ENCODE measurements around the gene KCNJ15.

DNA sequence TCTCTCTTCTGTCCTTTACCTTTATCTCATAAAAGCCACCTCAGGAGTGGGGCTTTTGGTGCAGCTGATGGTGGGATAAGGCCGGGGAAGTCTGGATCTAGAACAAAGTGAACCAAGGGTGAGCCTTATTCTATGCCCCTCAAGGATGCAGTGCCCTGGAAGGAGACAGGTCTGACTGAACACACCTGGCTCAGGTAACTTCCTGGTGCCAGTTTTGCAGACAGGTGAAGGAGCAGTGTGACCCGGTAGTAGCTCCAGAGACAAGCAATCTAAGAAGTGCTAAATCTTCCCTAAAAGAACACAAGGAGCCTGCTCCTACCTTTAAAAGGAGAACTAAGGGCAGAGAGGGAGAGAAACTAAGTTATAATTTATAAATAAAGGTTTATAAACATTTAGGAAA, 2.9 kb downstream of the KCNJ15 start:
- TF ChIP-seq, protein P1, sequence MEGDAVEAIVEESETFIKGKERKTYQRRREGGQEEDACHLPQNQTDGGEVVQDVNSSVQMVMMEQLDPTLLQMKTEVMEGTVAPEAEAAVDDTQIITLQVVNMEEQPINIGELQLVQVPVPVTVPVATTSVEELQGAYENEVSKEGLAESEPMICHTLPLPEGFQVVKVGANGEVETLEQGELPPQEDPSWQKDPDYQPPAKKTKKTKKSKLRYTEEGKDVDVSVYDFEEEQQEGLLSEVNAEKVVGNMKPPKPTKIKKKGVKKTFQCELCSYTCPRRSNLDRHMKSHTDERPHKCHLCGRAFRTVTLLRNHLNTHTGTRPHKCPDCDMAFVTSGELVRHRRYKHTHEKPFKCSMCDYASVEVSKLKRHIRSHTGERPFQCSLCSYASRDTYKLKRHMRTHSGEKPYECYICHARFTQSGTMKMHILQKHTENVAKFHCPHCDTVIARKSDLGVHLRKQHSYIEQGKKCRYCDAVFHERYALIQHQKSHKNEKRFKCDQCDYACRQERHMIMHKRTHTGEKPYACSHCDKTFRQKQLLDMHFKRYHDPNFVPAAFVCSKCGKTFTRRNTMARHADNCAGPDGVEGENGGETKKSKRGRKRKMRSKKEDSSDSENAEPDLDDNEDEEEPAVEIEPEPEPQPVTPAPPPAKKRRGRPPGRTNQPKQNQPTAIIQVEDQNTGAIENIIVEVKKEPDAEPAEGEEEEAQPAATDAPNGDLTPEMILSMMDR (IDR thresholded peaks at IDR 0.05; ENCODE audit: low read depth, low read length) = no peak
- TF ChIP-seq, protein P2, sequence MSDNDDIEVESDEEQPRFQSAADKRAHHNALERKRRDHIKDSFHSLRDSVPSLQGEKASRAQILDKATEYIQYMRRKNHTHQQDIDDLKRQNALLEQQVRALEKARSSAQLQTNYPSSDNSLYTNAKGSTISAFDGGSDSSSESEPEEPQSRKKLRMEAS (IDR thresholded peaks at IDR 0.05; ENCODE audit: low read depth, low read length) = no peak
- TF ChIP-seq POLR2A (IDR thresholded peaks at IDR 0.05; ENCODE audit: extremely low read depth, insufficient read length) = no peak

All from NB4 (cell line).